Gastrocnemius medialis (tissue), 4 donors: ENCODE results near the gene ADSS1. TPM values are rescaled to one million over a fixed set of nuclear protein-coding genes. Genes with fewer than 3 reads are reported as not detected.

Experiments
- ATAC-seq, 2 donors: fragments of 150-250 bp; one replicate each; pipeline ENCODE4 v1.9.1; 2016
- DNase-seq, 2 donors: peaks; one replicate each; pipeline ENCODE4 v3.0.0-alpha.2; 2019
- H3K27ac ChIP-seq, 4 donors: fragments of 200-600 bp; sonication (generic); 1 replicate in 1 of 4; 2 replicates in 3 of 4; pipeline ENCODE4 v1.5.1; 2016 to 2018; ENCODE audit warnings: mild to moderate bottlenecking in 2 of 4, moderate library complexity in 1 of 4
- H3K27me3 ChIP-seq, 3 donors: fragments of 200-600 bp; sonication (generic) in 2 of 3; 1 replicate in 1 of 3; 2 replicates in 2 of 3; pipeline versions ENCODE4 v1.5.1 to v1.6.0; 2016 to 2019; ENCODE audit warnings: mild to moderate bottlenecking in 1 of 3, moderate library complexity in 1 of 3
- H3K36me3 ChIP-seq, 2 donors: fragments of 200-600 bp; sonication (generic) in 1 of 2; one replicate each; pipeline ENCODE4 v1.5.1; 2017 to 2018
- H3K4me1 ChIP-seq, 2 donors: fragments of 200-600 bp; sonication (generic) in 1 of 2; one replicate each; pipeline ENCODE4 v1.5.1; 2016 to 2017; ENCODE audit warnings: mild to moderate bottlenecking in 2 of 2
- H3K4me3 ChIP-seq, 4 donors: fragments of 200-600 bp; sonication (generic) in 3 of 4; 1 replicate in 1 of 4; 2 replicates in 3 of 4; pipeline ENCODE4 v1.5.1; 2016 to 2019; ENCODE audit warnings: mild to moderate bottlenecking in 2 of 4
- H3K9me3 ChIP-seq, 3 donors: fragments of 200-600 bp; sonication (generic) in 2 of 3; 1 replicate in 1 of 3; 2 replicates in 2 of 3; pipeline ENCODE4 v1.5.1; 2016 to 2019
- POLR2A ChIP-seq, 2 donors: fragments of 450-650 bp; IDR thresholded peaks; one replicate each; pipeline ENCODE4 v1.6.1; 2017; ENCODE audit warnings: antibody characterized with exemption in 2 of 2, mild to moderate bottlenecking in 2 of 2, moderate library complexity in 2 of 2
- in situ Hi-C, 4 donors: fragments of 200-750 bp; cut with MboI; loops; one replicate each; pipeline versions ENCODE4 v1.15.0 to v1.8.0; 2017; ENCODE audit warnings: low sequenced_read_pairs in 4 of 4
- intact Hi-C: fragments of 100-400 bp; cut with DNase I; formaldehyde crosslinking; loops from one replicate; pipeline ENCODE4 v1.15.1; 2023; ENCODE audit warnings: low total_unique reads
- total RNA-seq, 4 donors: library from RNA; depleted of rRNA; stranded (reverse); fragments of >200 nt; gene quantifications; one replicate each; pipeline versions ENCODE4 v1.1.0 to v1.2.3, GENCODE V29; 2016
- TF ChIP-seq, protein P1 (sequence below), 5 experiments: fragments of 450-650 bp in 3 of 5; fragments of 200-600 bp in 2 of 5; sonication (generic) in 2 of 5; IDR thresholded peaks in 4 of 5; conservative IDR thresholded peaks in 1 of 5; 1 replicate in 4 of 5; 2 replicates in 1 of 5; pipeline ENCODE4 v1.5.1; 2016 to 2019; ENCODE audit warnings: antibody characterized with exemption in 5 of 5, mild to moderate bottlenecking in 3 of 5, moderate library complexity in 3 of 5

ADSS1 gene
- total RNA-seq, 4 donors from 2014 or later: 165 to 577 (median 232) TPM

- DNase-seq (no peak), ATAC-seq (no peak)
- Histone ChIP-seq H3K27me3 (no peaks in the 10 kb centered on the region), H3K9me3 (no peaks in the 10 kb centered on the region), H3K27ac (no peak overlapping the region), H3K36me3 (peaks cover 0 to 25% of the 10 kb centered on the region in 2 donors), H3K4me1 (no peaks in the 10 kb centered on the region), H3K4me3 (no peak overlapping the region)
- in situ Hi-C loops (no loop called here), intact Hi-C loops (no loop called here)
- no peak for TF ChIP-seq POLR2A (IDR thresholded peaks at IDR 0.05)
- TF ChIP-seq, protein P1, sequence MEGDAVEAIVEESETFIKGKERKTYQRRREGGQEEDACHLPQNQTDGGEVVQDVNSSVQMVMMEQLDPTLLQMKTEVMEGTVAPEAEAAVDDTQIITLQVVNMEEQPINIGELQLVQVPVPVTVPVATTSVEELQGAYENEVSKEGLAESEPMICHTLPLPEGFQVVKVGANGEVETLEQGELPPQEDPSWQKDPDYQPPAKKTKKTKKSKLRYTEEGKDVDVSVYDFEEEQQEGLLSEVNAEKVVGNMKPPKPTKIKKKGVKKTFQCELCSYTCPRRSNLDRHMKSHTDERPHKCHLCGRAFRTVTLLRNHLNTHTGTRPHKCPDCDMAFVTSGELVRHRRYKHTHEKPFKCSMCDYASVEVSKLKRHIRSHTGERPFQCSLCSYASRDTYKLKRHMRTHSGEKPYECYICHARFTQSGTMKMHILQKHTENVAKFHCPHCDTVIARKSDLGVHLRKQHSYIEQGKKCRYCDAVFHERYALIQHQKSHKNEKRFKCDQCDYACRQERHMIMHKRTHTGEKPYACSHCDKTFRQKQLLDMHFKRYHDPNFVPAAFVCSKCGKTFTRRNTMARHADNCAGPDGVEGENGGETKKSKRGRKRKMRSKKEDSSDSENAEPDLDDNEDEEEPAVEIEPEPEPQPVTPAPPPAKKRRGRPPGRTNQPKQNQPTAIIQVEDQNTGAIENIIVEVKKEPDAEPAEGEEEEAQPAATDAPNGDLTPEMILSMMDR (IDR thresholded peaks at IDR 0.05 in 4 of 5, conservative IDR thresholded peaks at IDR 0.05 in 1 of 5): no peak
These were observed 53.2 kb downstream of the ADSS1 start for GRCh38 chr14:104776961-104777807.

GRCh38 chr14:104777808-104778249 is 53.8 kb downstream of the ADSS1 start:
- in situ Hi-C loops (no loop called here), intact Hi-C loops (no loop called here)
- no peak for TF ChIP-seq POLR2A (IDR thresholded peaks at IDR 0.05)
- TF ChIP-seq, protein P1 (IDR thresholded peaks at IDR 0.05 in 4 of 5, conservative IDR thresholded peaks at IDR 0.05 in 1 of 5): no peak
- Histone ChIP-seq H3K36me3 (peaks cover 0 to 19% of the 10 kb centered on the region in 2 donors), H3K9me3 (no peaks in the 10 kb centered on the region), H3K27me3 (no peaks in the 10 kb centered on the region), H3K4me1 (no peaks in the 10 kb centered on the region), H3K4me3 (no peak overlapping the region), H3K27ac (no peak overlapping the region)
- DNase-seq: no peak
- ATAC-seq: no peak

GRCh38 chr14:104778694-104779331 is 54.8 kb downstream of the ADSS1 start:
- in situ Hi-C loops: no loop called here
- intact Hi-C loops: no loop called here
- ATAC-seq: no peak

GRCh38 chr14:104779776-104780512 is 55.9 kb downstream of the ADSS1 start:
- ATAC-seq (no peak), DNase-seq (no peak)
- Histone ChIP-seq H3K9me3 (no peaks in the 10 kb centered on the region), H3K36me3 (peaks cover 0 to 7% of the 10 kb centered on the region in 2 donors), H3K4me3 (no peak overlapping the region), H3K27ac (no peak overlapping the region), H3K27me3 (no peaks in the 10 kb centered on the region), H3K4me1 (no peaks in the 10 kb centered on the region)
- intact Hi-C loops (no loop called here), in situ Hi-C loops (no loop called here)
- TF ChIP-seq, protein P1 (IDR thresholded peaks at IDR 0.05 in 4 of 5, conservative IDR thresholded peaks at IDR 0.05 in 1 of 5): no peak
- TF ChIP-seq POLR2A (IDR thresholded peaks at IDR 0.05): no peak

More at GRCh38 chr14:104778694-104779331, 54.8 kb downstream of the ADSS1 start:
- no peak overlapping the region for H3K27ac ChIP-seq
- TF ChIP-seq, protein P1 (IDR thresholded peaks at IDR 0.05 in 4 of 5, conservative IDR thresholded peaks at IDR 0.05 in 1 of 5): no peak
- TF ChIP-seq POLR2A (IDR thresholded peaks at IDR 0.05): no peak
- no peaks in the 10 kb centered on the region for H3K27me3 ChIP-seq
- H3K4me3 ChIP-seq: no peak overlapping the region
- H3K9me3 ChIP-seq: no peaks in the 10 kb centered on the region
- H3K4me1 ChIP-seq: no peaks in the 10 kb centered on the region
- H3K36me3 ChIP-seq: peaks cover 0 to 9% of the 10 kb centered on the region in 2 donors
- no peak for DNase-seq
